Stimulated activated naive CD8-positive, alpha-beta T cell treated with anti-CD3 and anti-CD28 coated beads, Interleukin-15, Interleukin-2, amounts not matched to agents 100 ng/mL and 50 ng/mL, for 24 hours (primary cell): Measurements from ENCODE around the gene OR7G1.
A peak's percentile ranks its signal among the peaks of the same experiment; 100 is the strongest.

Experiments
- H3K27ac Mint-ChIP-seq: one replicate; pipeline ENCODE4 v1.8.0; 2021; ENCODE audit warnings: mild to moderate bottlenecking, mixed read lengths
- H3K27me3 Mint-ChIP-seq: one replicate; pipeline ENCODE4 v1.8.0; 2021; ENCODE audit warnings: mixed read lengths
- H3K36me3 Mint-ChIP-seq: one replicate; pipeline ENCODE4 v1.8.0; 2021; ENCODE audit warnings: low read depth, mixed read lengths
- H3K4me1 Mint-ChIP-seq: one replicate; pipeline ENCODE4 v1.8.0; 2021; ENCODE audit warnings: low read depth, mixed read lengths
- H3K4me3 Mint-ChIP-seq: one replicate; pipeline ENCODE4 v1.8.0; 2021; ENCODE audit warnings: mild to moderate bottlenecking, mixed read lengths
- H3K9me3 Mint-ChIP-seq: one replicate; pipeline ENCODE4 v1.8.0; 2021; ENCODE audit warnings: mixed read lengths

OR7G1 gene, protein sequence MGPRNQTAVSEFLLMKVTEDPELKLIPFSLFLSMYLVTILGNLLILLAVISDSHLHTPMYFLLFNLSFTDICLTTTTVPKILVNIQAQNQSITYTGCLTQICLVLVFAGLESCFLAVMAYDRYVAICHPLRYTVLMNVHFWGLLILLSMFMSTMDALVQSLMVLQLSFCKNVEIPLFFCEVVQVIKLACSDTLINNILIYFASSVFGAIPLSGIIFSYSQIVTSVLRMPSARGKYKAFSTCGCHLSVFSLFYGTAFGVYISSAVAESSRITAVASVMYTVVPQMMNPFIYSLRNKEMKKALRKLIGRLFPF

DNA sequence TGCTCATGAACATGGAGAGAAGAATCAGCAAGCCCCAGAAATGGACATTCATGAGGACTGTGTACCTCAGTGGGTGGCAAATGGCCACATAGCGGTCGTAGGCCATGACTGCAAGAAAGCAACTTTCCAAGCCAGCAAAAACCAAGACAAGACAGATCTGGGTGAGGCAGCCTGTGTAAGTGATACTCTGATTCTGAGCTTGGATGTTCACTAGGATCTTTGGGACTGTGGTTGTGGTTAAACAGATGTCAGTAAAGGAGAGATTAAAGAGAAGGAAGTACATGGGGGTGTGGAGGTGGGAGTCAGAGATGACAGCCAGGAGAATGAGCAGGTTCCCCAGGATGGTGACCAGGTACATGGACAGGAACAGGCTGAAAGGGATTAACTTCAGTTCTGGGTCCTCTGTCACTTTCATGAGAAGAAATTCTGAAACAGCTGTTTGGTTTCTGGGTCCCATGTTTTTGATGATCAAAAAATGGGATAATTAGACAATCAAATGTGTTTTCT lies at the start of gene OR7G1:
OR7G1 (minus strand) TSS at position 457 of the 507 bp plus-strand sequence; CDS start at position 457, 0 bp downstream.
- no peaks in the 10 kb centered on the region for H3K36me3 Mint-ChIP-seq
- H3K4me3 Mint-ChIP-seq, result no peak within 1 kb of the TSS
- no peak within 1 kb of the TSS for H3K27ac Mint-ChIP-seq
- no peaks in the 10 kb centered on the region for H3K4me1 Mint-ChIP-seq
- no peaks in the 10 kb centered on the region for H3K9me3 Mint-ChIP-seq
- H3K27me3 Mint-ChIP-seq, result peaks cover 26% of the 10 kb centered on the region

DNA sequence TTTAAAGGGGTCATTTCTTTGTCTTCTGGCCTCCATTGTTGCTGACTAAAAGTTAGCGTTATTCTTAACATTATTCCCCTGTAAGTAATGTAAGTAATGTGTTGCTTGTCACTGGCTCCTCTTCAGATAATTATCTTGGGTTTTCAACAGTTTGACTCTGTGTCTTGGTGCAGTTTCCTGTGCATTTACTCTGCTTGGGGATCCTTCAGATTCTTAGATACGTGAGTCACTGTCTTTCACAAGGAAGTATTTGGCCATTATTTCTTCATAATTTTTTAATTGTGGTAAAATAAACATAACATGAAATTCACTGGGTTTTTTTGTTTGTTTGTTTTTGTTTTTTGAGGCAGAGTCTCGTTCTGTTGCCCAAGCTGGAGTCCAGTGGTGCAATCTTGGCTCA lies 49.7 kb upstream of the OR7G1 start:
- H3K4me1 Mint-ChIP-seq, result no peaks in the 10 kb centered on the region
- no peak overlapping the region for H3K4me3 Mint-ChIP-seq
- peaks cover 19% of the 10 kb centered on the region for H3K9me3 Mint-ChIP-seq
- peaks cover 68% of the 10 kb centered on the region for H3K36me3 Mint-ChIP-seq
- no peak overlapping the region for H3K27ac Mint-ChIP-seq
- H3K27me3 Mint-ChIP-seq, result no peaks in the 10 kb centered on the region

GRCh38 chr19:9161427-9161826 lies 45.9 kb upstream of the OR7G1 start:
- Mint-ChIP-seq H3K36me3 (peaks cover 97% of the 10 kb centered on the region), H3K27ac (no peak overlapping the region), H3K4me1 (no peaks in the 10 kb centered on the region), H3K4me3 (no peak overlapping the region), H3K27me3 (no peaks in the 10 kb centered on the region), H3K9me3 (peaks cover 19% of the 10 kb centered on the region)

DNA sequence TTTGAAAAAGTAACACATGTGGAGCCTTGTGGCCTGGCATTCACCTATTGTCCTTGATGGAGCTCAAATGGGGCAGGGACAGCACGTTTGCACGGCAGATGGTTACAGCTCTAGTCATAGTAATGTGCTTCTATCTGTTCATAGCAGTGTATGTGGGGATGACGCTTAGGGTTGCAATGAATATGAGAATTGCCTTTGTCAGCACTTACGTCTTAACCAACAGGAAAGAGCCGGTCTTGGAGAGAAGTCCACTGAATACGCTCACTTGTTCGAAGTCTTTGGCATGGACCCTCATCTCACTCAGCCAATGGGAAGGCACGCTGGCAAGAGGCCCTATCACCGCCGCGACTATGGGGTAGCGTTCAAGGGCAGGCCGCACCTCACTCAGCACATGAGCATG lies 44.3 kb upstream of the OR7G1 start:
- Mint-ChIP-seq H3K4me1 (peaks cover 14% of the 10 kb centered on the region), H3K27ac (no peak overlapping the region), H3K27me3 (no peaks in the 10 kb centered on the region), H3K9me3 (peaks cover 15% of the 10 kb centered on the region), H3K36me3 (peaks cover 98% of the 10 kb centered on the region), H3K4me3 (no peak overlapping the region)

DNA sequence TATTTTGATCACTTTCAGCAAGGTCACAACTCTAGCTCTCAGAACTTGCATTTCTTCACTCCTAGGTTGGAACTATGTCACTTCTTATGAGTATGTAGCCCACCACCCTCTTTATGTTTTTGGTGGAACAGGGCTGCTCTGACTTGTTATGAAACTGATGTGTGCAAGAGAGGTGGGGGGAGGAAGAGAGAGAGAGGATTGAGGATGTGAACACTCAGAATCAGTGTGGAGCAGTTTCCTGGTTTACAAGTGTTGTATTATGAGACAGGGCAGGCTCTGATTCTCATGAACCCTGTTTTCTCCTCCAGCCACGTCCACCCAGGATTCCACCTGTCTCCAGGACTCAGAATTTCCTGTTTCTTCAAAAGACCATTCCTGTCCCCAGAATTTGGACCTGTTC lies 40.7 kb upstream of the OR7G1 start:
- Mint-ChIP-seq H3K9me3 (peaks cover 13% of the 10 kb centered on the region), H3K4me3 (no peak overlapping the region), H3K27ac (no peak overlapping the region), H3K36me3 (peaks cover 100% of the 10 kb centered on the region), H3K27me3 (no peaks in the 10 kb centered on the region), H3K4me1 (peaks cover 38% of the 10 kb centered on the region)

DNA sequence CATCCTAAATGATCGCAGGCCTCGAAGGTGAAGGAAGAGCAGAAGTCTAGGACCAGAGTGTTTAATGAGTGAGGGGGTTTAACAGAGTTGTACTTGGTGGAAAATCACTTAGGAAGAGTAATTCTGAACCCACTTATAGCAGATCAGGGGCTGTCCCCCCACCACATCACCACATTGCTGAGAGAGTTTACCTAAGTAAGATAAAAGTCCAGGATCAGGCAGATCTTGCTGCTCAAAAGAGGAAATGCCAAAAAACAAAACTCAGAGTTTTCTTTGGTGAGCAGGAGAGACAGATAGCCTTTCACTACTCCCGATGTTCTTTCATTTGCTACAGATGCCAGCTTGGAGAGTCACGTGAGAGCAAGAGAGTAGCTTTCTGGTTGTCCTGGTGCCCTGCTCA lies 40.0 kb upstream of the OR7G1 start:
- H3K27ac Mint-ChIP-seq, result peak overlapping the region; percentile 42
- H3K4me1 Mint-ChIP-seq, result peaks cover 45% of the 10 kb centered on the region
- peaks cover 100% of the 10 kb centered on the region for H3K36me3 Mint-ChIP-seq
- H3K4me3 Mint-ChIP-seq, result no peak overlapping the region
- peaks cover 14% of the 10 kb centered on the region for H3K9me3 Mint-ChIP-seq
- no peaks in the 10 kb centered on the region for H3K27me3 Mint-ChIP-seq

DNA sequence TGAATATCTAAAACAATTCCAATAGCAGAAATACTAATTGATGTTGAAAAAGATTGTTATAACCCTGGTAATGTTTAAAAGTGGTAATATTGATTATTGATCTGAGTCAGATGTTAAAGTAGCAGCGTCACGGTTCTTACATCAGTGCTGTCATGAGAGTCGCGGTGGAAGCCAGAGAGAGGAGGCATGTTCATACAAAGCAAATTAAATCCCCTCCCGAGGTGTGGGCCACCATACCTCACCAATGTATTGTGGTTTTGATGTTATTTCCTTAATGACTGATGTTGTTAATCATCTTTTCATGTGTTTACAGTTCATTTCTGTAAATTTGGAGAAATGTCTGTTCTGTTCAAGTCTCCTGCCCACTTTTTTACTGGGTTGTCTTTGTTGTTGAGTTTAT lies 35.8 kb upstream of the OR7G1 start:
- H3K4me1 Mint-ChIP-seq, result peaks cover 81% of the 10 kb centered on the region
- peaks cover 22% of the 10 kb centered on the region for H3K9me3 Mint-ChIP-seq
- no peak overlapping the region for H3K27ac Mint-ChIP-seq
- H3K4me3 Mint-ChIP-seq, result no peak overlapping the region
- peaks cover 96% of the 10 kb centered on the region for H3K36me3 Mint-ChIP-seq
- H3K27me3 Mint-ChIP-seq, result no peaks in the 10 kb centered on the region

GRCh38 chr19:9150650-9151049 lies 35.1 kb upstream of the OR7G1 start:
- H3K4me1 Mint-ChIP-seq, result peaks cover 75% of the 10 kb centered on the region
- no peaks in the 10 kb centered on the region for H3K27me3 Mint-ChIP-seq
- no peak overlapping the region for H3K4me3 Mint-ChIP-seq
- H3K9me3 Mint-ChIP-seq, result peaks cover 23% of the 10 kb centered on the region
- H3K27ac Mint-ChIP-seq, result no peak overlapping the region
- H3K36me3 Mint-ChIP-seq, result peaks cover 95% of the 10 kb centered on the region

DNA sequence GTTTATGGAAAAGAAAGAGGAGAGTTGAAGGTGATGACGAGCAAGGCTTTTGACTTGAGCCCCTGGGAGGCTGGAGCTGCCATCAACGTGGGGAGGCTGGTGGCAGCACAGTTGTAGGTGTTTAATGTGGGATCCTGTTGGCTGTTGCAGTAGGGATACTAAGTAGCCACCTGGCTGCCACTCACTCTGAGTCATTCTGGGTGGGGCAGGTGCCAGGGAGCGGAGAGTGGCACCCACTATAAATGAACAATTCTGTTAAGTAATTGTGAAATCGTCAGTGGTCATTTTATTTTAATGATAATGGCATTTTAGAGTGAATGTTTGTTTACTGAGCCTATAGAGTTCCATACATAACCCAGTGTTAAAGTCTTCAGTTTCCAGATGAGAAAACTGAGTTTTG lies 34.4 kb upstream of the OR7G1 start:
- peaks cover 95% of the 10 kb centered on the region for H3K36me3 Mint-ChIP-seq
- H3K9me3 Mint-ChIP-seq, result peaks cover 28% of the 10 kb centered on the region
- no peak overlapping the region for H3K4me3 Mint-ChIP-seq
- H3K4me1 Mint-ChIP-seq, result peaks cover 73% of the 10 kb centered on the region
- H3K27me3 Mint-ChIP-seq, result no peaks in the 10 kb centered on the region
- H3K27ac Mint-ChIP-seq, result peak overlapping the region; percentile 53

DNA sequence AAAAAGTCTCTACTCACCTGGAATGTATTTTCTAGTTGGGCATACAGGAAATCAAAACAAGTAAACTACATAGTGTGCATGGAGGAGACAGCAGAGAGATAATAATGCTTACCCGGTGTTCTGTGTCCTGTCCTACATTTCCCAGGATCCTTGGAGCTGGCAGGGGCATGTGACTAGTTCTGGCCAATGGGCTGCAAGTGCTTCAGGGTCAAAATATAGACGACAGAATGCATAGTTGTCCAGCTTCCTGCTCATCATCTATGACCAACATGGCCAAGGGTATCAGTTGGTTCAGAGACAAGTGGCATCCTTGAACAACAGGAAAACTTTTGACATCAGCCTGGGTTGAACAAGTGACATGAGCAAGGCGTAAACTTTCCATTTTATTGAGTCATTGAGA lies 33.1 kb upstream of the OR7G1 start:
- Mint-ChIP-seq H3K9me3 (peaks cover 35% of the 10 kb centered on the region), H3K36me3 (peaks cover 94% of the 10 kb centered on the region), H3K4me3 (no peak overlapping the region), H3K4me1 (peaks cover 73% of the 10 kb centered on the region), H3K27ac (no peak overlapping the region), H3K27me3 (no peaks in the 10 kb centered on the region)

GRCh38 chr19:9146882-9147281 lies 31.3 kb upstream of the OR7G1 start:
- H3K36me3 Mint-ChIP-seq, result peaks cover 91% of the 10 kb centered on the region
- no peaks in the 10 kb centered on the region for H3K27me3 Mint-ChIP-seq
- peaks cover 78% of the 10 kb centered on the region for H3K4me1 Mint-ChIP-seq
- no peak overlapping the region for H3K27ac Mint-ChIP-seq
- no peak overlapping the region for H3K4me3 Mint-ChIP-seq
- peaks cover 31% of the 10 kb centered on the region for H3K9me3 Mint-ChIP-seq

DNA sequence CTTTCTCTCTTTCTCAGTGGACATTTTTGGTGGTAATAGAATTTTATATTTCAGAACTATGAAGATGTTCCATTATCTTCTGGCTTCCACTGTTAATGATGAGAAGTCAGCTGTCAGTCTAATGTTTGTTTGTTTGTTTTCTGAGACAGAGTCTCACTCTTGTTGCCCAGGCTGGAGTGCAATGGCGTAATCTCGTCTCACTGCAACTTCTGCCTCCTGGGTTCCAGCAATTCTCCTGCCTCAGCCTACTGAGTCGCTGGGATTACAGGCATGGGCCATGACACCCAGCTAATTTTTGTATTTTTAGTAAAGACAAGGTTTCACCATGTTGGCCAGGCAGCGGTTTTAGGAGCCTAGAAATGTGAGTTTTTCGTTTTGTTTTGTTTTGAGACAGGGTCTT lies 29.4 kb upstream of the OR7G1 start:
- Mint-ChIP-seq H3K27me3 (no peaks in the 10 kb centered on the region), H3K4me3 (no peak overlapping the region), H3K27ac (no peak overlapping the region), H3K4me1 (peaks cover 73% of the 10 kb centered on the region), H3K9me3 (peaks cover 23% of the 10 kb centered on the region), H3K36me3 (peaks cover 80% of the 10 kb centered on the region)

DNA sequence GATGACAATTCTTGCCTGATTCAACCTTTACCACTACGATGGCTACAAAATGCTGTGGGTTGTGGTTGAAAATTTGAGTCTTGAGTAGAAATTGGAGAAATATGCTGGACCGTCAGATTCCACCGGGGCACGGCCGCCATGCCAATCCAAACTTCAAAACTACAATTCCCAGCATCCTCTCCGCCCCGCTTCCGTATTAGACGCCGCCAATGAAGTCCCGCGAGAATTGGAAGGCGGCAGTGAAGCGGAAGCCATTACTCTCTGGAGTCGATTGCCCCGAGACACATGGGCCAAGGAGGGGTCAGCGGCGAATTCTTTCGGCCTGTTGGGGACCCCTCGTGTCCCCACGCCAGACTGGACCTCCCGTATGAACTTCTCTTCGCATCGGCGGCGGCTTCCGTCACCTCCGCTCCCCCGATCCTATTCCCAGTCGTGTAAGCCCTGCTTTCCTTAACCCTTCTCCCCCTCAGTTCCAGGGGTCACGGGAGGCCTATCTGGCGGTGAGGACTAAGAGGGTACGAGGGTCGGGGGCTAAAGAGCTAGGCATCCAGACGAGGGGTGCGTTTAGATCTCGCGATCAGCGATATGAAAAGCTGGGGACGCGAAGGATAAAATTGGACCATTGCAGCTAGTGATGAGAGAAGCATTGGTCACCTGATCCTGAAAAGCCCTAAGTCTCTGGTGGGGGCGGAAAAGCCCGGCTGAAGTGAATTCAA lies 24.8 kb upstream of the OR7G1 start, which contains the start of gene ZNF317:
ZNF317 (plus strand) TSS at position 239 of the 716 bp plus-strand sequence. CDS start 15,620 bp downstream, outside the sequence.
- peaks cover 9% of the 10 kb centered on the region for H3K9me3 Mint-ChIP-seq
- peak within 1 kb of the TSS; percentile 95 for H3K4me3 Mint-ChIP-seq
- peaks cover 39% of the 10 kb centered on the region for H3K36me3 Mint-ChIP-seq
- H3K27me3 Mint-ChIP-seq, result no peaks in the 10 kb centered on the region
- peak within 1 kb of the TSS; percentile 94 for H3K27ac Mint-ChIP-seq
- peaks cover 44% of the 10 kb centered on the region for H3K4me1 Mint-ChIP-seq

- Mint-ChIP-seq H3K9me3 (peaks cover 5% of the 10 kb centered on the region), H3K27me3 (no peaks in the 10 kb centered on the region), H3K4me1 (peaks cover 41% of the 10 kb centered on the region), H3K36me3 (peaks cover 33% of the 10 kb centered on the region), H3K27ac (peak overlapping the region; percentile 94), H3K4me3 (peak overlapping the region; percentile 95)
Measured at GRCh38 chr19:9139609-9140158, 24.1 kb upstream of the OR7G1 start.

DNA sequence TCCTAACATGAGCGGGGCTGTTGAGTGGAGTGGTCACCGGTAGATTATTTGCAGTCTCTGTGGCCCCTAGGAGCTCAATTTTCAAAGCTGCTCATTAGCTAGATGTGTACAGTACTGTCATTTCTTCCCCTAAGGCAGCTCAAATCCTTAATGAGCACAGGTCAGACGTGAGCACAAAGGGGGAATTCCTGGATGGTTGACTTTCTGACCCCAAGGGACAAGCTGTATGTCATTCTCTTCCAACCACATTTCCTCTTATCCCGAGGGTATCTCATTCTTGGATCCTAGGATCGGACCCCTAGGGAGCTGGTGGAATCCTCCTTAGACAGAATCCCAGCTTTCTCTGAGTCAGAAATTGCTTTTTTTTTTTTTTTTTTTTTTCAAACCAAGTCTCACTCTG lies 16.9 kb upstream of the OR7G1 start:
- Mint-ChIP-seq H3K4me1 (peaks cover 9% of the 10 kb centered on the region), H3K27ac (no peak overlapping the region), H3K9me3 (no peaks in the 10 kb centered on the region), H3K36me3 (no peaks in the 10 kb centered on the region), H3K27me3 (peaks cover 3% of the 10 kb centered on the region), H3K4me3 (no peak overlapping the region)
